GM21619 (cell line): ENCODE results near the gene NLRP6.
A peak's percentile ranks its signal among the peaks of the same experiment; 100 is the strongest.
"Not testable (repeated sequence)": the region's sequence is repeated elsewhere in the genome, so short reads cannot be mapped to it uniquely, and the experiment has no call there.

Experiments
- ATAC-seq: cut with Tn5 transposase; IDR thresholded peaks from one replicate; pipeline ENCODE4 v1.9.1; 2021; ENCODE audit not compliant: unreplicated experiment

The NLRP6 gene

DNA sequence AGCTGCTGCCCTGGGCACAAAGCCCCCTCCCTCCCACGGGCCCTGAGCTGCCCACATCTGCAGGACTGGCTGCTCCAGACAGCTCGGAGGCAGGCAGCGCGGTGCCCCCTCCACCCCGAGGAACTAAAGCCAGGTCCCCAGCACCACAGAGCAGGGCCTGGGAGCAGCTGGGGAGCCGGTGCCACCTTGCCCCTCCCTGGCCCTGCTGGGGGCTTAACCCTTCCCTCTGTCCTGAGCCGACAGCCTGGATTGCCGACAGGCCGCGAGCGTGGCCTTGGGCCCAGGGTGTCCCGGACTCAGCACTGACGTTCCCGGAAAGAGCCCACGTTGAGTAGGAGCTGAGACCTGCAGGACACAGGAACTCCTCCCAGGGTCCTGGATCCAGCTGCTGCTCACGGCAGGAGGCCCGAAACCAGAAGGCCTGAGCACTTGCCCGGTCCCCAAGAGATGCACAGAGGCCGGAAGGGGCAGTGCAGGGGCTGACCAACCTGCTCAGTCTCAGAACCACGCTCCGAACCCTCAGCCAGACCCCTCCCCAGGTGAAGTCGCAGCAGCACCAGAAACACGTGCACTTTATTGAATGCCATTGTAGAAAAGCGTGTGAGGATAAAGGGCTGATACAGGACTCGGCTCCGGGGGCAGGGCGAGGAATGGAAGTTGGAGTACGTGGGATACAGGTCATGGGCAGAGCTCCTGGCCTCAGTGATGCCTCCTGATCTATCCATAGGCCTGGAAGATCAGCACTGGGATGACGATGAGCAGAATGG, 41.1 kb downstream of the NLRP6 start:
- ATAC-seq, result not testable (repeated sequence)

DNA sequence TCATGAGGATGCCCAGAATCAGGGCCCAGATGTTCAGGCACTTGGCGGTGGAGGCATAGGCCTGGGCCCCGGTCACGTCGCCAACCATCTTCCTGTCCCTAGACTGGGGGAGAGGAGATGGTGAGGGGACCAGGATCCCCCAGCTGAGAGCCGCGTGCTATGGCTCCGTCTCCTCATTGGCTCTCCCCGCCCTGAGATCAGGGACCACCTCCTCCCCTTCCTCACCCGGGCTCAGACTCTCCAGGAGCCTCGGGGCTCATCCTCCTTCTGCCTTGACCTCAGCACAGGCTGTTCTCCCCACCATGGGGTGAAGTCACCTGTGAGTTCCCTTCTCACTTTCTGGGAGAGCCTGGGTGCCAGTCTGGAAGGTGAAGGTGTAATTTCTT, 41.7 kb downstream of the NLRP6 start:
- not testable (repeated sequence) for ATAC-seq

- ATAC-seq, result no peak
Observed at GRCh38 chr11:324156-324555, 45.9 kb downstream of the NLRP6 start.

GRCh38 chr11:324593-325517, 46.6 kb downstream of the NLRP6 start:
- ATAC-seq, result not testable (repeated sequence)

DNA sequence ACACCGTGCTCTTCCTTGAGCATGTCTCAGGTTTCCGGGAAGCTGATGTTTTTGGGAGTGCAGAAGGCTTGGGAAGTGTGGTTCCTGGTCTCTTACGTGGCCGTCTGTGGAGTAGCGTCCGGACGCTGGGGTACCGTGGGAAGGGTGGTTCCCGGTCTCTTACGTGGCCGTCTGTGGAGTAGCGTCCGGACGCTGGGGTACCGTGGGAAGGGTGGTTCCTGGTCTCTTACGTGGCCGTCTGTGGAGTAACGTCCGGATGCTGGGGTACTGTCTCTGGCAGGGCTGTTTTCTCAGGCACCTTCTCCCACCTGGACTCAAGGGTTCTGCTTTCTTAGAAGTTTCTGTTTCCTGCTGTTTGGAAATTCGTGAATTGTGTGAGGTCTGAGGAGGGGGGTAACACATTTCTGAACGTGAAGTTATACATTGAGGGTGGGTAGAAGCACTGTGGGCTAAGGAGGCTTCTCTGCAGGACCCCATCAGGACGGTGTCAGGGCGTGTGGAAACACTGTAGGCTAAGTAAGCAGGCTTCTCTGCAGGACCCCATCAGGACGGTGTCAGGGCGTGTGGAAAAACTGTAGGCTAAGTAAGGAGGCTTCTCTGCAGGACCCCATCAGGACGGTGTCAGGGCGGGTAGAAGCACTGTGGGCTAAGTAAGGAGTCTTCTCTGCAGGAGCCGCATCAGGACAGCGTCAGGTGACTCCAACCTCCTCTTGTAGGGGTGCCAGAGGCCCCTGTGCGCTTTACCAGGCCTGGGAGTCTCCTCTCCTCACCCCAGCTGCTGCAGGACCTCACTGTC, 47.8 kb downstream of the NLRP6 start:
- ATAC-seq, result no peak

- no peak for ATAC-seq
Observed at GRCh38 chr11:326592-326841, 48.3 kb downstream of the NLRP6 start.

DNA sequence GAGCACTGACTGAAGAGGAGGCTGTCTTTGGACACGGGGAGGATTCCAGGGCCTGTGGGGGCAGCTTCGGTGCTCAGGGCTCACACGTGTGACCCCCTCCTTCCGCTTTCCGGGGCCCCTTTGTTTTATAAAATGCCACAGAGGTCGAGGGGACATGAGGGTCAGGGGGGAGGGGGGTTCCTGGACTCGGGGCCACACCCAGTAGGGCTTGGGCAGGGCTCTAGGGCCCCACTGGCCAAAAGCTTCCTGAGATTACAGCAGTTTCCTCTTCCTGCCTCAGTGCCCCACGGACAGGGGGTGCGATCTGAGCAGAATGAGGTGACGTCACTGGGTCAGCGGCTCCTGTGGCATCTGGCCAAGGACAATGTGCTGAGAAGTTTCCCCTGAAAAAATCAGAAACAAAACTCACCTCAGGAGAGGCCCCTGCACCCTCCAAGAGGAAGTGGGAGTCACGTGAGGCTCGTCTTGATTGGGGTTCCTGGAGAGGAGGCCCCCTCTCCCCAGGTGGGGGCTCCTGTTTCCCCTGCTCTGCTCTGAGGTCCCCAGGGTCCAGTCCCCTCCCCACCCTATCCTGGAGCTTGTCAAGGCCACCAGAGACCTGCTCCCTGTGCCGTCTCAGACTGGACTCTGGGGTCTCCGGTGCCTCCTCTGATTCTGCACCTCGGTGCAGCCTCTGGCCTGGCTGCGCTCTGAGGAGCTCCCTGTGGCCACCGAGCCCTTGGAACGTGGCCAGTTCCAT, 48.8 kb downstream of the NLRP6 start:
- ATAC-seq, result peak; percentile 65

DNA sequence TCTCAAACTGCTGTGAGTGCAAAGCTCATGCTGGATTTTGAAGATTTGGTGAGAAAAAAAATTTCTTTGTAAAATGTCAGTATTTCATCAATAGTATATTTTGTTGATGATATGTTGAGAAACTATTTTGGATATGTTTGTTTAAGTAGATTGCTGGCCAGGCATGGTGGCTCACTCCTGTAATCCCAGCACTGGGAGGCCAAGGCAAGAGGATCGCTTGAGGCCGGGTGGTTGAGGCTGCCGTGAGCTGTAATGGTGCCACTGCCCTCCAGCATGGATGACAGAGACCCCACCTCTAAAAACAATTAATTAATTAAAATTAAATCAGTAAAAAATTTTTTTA, 49.3 kb downstream of the NLRP6 start:
- no peak for ATAC-seq

DNA sequence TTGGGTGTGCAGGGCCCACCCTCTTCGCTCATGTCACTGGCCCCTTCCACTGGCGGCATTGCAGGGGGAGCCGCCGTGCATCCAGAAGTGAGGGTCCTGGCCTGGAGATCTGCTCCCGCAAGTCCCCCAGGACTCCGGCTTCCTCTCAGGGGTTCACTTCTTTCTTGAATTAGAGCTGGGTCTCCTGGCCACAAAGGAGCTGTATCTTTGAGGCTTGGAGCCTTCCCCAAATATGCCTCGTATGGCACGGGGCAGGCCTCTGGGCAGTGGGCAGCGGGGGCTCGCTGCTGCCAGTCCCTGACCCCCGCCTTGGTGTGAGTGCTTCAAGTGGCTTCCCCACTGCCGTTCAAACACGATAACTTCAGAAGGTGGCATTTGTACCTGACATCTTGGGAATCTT, 49.8 kb downstream of the NLRP6 start:
- ATAC-seq, result no peak

DNA sequence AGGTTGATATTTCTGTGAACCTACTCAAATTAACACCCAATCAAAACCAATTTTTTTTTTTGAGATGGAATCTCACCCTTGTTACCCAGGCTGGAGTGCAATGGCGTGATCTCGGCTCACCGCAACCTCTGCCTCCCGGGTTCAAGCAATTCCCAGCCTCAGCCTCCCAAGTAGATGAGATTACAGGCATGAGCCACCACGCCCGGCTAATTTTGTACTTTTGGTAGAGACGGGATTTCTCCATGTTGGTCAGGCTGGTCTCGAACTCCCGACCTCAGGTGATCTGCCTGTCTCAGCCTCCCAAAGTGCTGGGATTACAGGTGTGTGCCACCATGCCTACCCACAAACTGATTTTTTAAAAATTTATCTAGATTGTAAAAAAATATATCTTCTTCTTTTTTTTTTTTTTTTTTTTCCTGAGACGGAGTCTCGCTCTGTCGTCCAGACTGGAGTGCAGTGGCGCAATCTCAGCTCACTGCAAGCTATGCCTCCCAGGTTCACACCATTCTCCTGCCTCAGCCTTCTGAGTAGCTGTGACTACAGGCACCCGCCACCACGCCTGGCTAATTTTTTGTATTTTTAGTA, 50.4 kb downstream of the NLRP6 start:
- not testable (repeated sequence) for ATAC-seq

DNA sequence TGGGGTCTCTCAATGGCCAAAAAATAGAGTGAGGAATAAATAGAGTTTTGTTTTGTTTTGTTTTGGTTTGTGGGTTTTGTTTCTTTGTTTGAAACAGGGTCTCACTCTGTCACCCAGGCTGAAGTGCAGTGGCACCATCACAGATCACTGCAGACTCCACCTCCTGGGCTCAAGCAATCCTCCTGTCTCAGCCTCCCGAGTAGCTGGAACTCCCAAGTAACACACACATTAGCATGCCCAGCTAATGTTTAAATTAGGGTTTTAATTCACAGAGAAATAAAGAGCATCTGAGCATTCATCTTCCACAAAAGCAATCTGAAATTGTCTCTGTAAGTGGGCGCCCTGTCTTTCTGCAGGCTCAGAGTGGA, 51.7 kb downstream of the NLRP6 start:
- ATAC-seq, result no peak

DNA sequence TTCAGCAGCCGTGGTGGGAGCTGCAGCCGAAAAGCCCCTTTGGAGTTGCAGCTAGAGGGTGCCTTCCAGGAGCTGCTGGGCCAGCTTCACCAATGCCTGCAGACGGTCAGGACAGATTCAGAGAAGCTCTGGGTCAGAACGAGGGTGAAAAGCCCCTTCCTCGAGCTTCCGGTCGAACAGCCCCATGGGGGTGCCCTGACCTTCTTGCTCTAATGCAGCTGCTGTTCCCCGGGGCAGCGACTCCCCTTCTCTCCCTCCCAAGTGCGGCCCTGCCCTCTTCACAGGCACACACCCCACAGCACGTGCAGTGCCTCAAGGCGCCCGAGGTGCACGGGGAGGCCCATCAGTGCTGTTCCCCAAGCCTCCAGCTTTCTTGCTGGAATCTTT, 52.1 kb downstream of the NLRP6 start:
- ATAC-seq, result no peak

DNA sequence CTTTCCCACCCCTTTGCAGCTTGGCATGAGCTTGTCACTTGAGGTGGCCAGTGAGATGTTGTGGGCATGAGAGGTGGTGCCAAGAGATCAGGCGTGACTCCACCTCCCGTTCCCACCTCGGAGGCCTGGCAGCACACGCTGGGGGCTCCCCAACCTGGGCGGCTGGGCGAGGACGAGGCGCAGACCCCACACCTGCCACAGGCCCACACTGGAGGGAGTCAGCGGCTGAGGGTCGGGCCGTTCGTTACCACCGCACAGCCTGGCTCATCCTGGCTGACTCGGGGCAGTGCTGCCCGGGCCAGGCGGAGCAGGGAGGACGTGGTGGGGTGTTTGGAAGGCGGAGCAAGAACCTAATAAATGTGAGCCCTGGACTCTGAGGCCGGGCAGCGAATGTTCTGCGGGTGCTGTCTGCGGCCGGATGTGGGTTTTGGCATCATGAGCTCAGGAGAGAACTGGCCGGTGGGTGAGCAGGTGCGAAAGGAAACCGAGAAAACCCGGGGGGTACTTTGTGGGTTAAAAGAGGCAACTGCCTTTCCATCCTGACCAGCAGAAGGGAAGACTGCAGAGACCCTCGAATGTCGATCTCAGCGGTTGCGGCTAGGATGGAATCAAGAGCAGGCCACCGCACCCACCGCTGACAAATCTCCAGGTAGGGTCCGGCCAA, 52.6 kb downstream of the NLRP6 start:
- no peak for ATAC-seq

GRCh38 chr11:331358-332060, 53.3 kb downstream of the NLRP6 start:
- ATAC-seq, result no peak

GRCh38 chr11:332651-333480, 54.7 kb downstream of the NLRP6 start:
- no peak for ATAC-seq

DNA sequence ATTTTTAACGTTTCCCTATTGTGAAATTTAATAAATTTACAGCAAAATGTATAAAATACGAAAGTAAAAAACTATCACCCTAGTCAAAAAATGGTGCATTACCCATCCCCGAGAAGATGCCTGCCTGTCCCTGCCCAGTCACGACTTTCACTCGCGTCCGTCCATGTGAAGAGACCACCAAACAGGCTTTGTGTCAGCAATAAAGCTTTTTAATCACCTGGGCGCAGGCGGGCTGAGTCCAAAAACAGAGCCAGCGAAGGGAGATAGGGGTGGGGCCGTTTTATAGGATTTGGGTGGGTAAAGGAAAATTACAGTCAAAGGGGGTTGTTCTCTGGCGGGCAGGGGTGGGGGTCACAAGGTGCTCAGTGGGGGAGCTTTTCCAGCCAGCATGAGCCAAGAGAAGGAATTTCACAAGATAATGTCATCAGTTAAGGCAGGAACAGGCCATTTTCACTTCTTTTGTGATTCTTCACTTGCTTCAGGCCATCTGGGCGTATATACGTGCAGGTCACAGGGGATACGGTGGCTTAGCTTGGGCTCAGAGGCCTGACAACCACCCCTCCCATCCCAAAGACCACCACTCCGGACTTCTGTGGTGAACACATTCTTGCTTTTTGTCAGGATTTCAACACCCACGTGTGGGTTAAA, 55.5 kb downstream of the NLRP6 start:
- ATAC-seq, result not testable (repeated sequence)

- no peak for ATAC-seq
Observed at GRCh38 chr11:334264-334994, 56.2 kb downstream of the NLRP6 start.
